K562 (cell line): ENCODE measurements around the gene RHBDF2. TPM values are rescaled to one million over a fixed set of nuclear protein-coding genes. Genes with fewer than 3 reads are reported as not detected.

Source experiments
- ATAC-seq: fragments of 200-7000 bp; cut with Tn5 transposase; 3 replicates; pipeline ENCODE4 v1.9.1; 2020; ENCODE audit warnings: moderate library complexity
- BruUV-seq: library from RNA; stranded (reverse); fragments of 400-500 nt; replicated peaks from 2 replicates; lab custom pipeline; 2021; lab: Mats Ljungman, UMichigan
- CTCF ChIA-PET: fragments of 300-600 bp; formaldehyde crosslinking; extraction: SDS; loops from one replicate; lab custom pipeline; 2021; ENCODE audit warnings: low intra/inter-chr PET ratio; lab: Yijun Ruan, JAX
- POLR2A ChIA-PET: fragments of 300-600, 350-650 bp; sonication (Branson Sonifier 250); formaldehyde crosslinking; extraction: SDS; loops from one replicate; lab custom pipeline; 2021; ENCODE audit warnings: antibody characterized with exemption, inconsistent platforms; lab: Yijun Ruan, JAX
- DNase-seq, 4 experiments: peaks; one replicate each; pipeline versions ENCODE4 v3.0.0 to v3.0.0-alpha.2; 2011 to 2018; ENCODE audit warnings: low spot score in 3 of 4, mixed read lengths in 3 of 4; ENCODE audit errors: extremely low read depth in 1 of 4
- FAIRE-seq: peaks from 2 replicates; lab custom pipeline; 2011; peaks lifted over from hg19 to GRCh38; lab: Jason Lieb, UNC
- H2AFZ ChIP-seq: 2 replicates; pipeline ENCODE4 v1.6.0; 2011; ENCODE audit warnings: low read depth, low read length, control low read depth, inconsistent platforms
- H3K27ac ChIP-seq: fragments of 200-600 bp; 3 replicates; pipeline ENCODE4 v1.8.0; 2011; ENCODE audit warnings: low read depth, mild to moderate bottlenecking, control low read depth, inconsistent platforms, low read length, moderate library complexity, mixed read lengths; ENCODE audit errors: extremely low read depth
- H3K27me3 ChIP-seq, 2 experiments: fragments of 300-600 bp in 1 of 2; 2 replicates in 1 of 2; 3 replicates in 1 of 2; pipeline versions ENCODE4 v1.6.0 to v1.8.0; 2011; ENCODE audit warnings: inconsistent platforms in 2 of 2, low read length in 2 of 2, mild to moderate bottlenecking in 1 of 2, mixed read lengths in 1 of 2, moderate library complexity in 1 of 2; ENCODE audit not compliant: control insufficient read depth in 2 of 2, insufficient read depth in 2 of 2
- H3K36me3 ChIP-seq: fragments of 300-600 bp; 3 replicates; pipeline ENCODE4 v1.8.0; 2011; ENCODE audit warnings: mild to moderate bottlenecking, low read length, inconsistent platforms; ENCODE audit not compliant: control insufficient read depth, insufficient read depth
- H3K4me1 ChIP-seq, 2 experiments: fragments of 200-600 bp in 1 of 2; replicated peaks in 1 of 2; 2 replicates in 1 of 2; 3 replicates in 1 of 2; pipeline versions ENCODE4 v1.5.1 to v1.8.0; 2011; ENCODE audit warnings: inconsistent platforms in 2 of 2, low read length in 2 of 2, mild to moderate bottlenecking in 1 of 2, mixed read lengths in 1 of 2, moderate library complexity in 1 of 2; ENCODE audit not compliant: control insufficient read depth in 2 of 2, insufficient read depth in 2 of 2
- H3K4me2 ChIP-seq: 2 replicates; pipeline ENCODE4 v1.6.1; 2011; ENCODE audit warnings: low read length, control low read depth, inconsistent platforms, mixed read lengths; ENCODE audit not compliant: insufficient read depth
- H3K4me3 ChIP-seq: fragments of 200-600 bp; sonication (generic), shearing (Covaris generic); 2 replicates; pipeline ENCODE4 v1.5.1; 2016; ENCODE audit warnings: control low read depth, inconsistent platforms
- H3K79me2 ChIP-seq: fragments of 200-600 bp; 3 replicates; pipeline ENCODE4 v1.8.0; 2011; ENCODE audit warnings: low read length, inconsistent platforms; ENCODE audit not compliant: control insufficient read depth, insufficient read depth
- H3K9ac ChIP-seq, 2 experiments: 2 replicates each; pipeline versions ENCODE4 v1.6.0 to v1.6.1; 2011; ENCODE audit warnings: low read depth in 2 of 2, low read length in 2 of 2, control low read depth in 1 of 2, inconsistent platforms in 1 of 2, mild to moderate bottlenecking in 1 of 2, mixed read lengths in 1 of 2; ENCODE audit not compliant: insufficient read depth in 1 of 2
- H3K9me1 ChIP-seq: one replicate; pipeline ENCODE4 v1.6.0; 2011; ENCODE audit warnings: inconsistent platforms, mild to moderate bottlenecking, low read length, moderate library complexity; ENCODE audit not compliant: control insufficient read depth, insufficient read depth
- H3K9me3 ChIP-seq: replicated peaks from 2 replicates; pipeline ENCODE4 v1.5.1; 2011; ENCODE audit warnings: low read depth, low read length, inconsistent platforms; ENCODE audit not compliant: control insufficient read depth, insufficient read depth
- H4K20me1 ChIP-seq: replicated peaks from 2 replicates; pipeline ENCODE4 v1.6.1; 2011; ENCODE audit warnings: low read length, inconsistent platforms, mixed read lengths; ENCODE audit not compliant: control insufficient read depth, insufficient read depth
- CBX8 ChIP-seq: fragments of 200-600 bp; sonication (generic); IDR thresholded peaks from 2 replicates; pipeline ENCODE4 v1.6.1; 2012; ENCODE audit warnings: borderline replicate concordance, mixed run types, low read depth, mild to moderate bottlenecking, moderate library complexity, mixed read lengths, low read length, control low read depth, inconsistent platforms; ENCODE audit not compliant: poor library complexity, severe bottlenecking; ENCODE audit errors: extremely low read depth
- DACH1 ChIP-seq: fragments of 450-650 bp; IDR thresholded peaks from 2 replicates; pipeline ENCODE4 v1.6.1; 2018; ENCODE audit not compliant: partially characterized antibody
- DIDO1 ChIP-seq: fragments of 450-650 bp; IDR thresholded peaks from 2 replicates; pipeline ENCODE4 v1.6.1; 2016; ENCODE audit warnings: low read depth, missing biosample characterization, missing genetic modification characterization
- EP300 ChIP-seq: IDR thresholded peaks from 2 replicates; pipeline ENCODE4 v1.6.1; 2012; ENCODE audit warnings: low read length, improper control_type of control experiment
- GABPA ChIP-seq: fragments of 200-800 bp; sonication (Bioruptor generic); conservative IDR thresholded peaks from 2 replicates; pipeline ENCODE4 v1.6.1; 2016; ENCODE audit warnings: low read depth, missing genetic modification characterization, missing compliant biosample characterization
- HIVEP1 ChIP-seq: fragments of 250-450 bp; sonication (Bioruptor Pico); IDR thresholded peaks from 2 replicates; pipeline ENCODE4 v1.4.0; 2020; ENCODE audit warnings: mild to moderate bottlenecking
- MEF2A ChIP-seq: IDR thresholded peaks from 2 replicates; pipeline ENCODE4 v1.6.1; 2011; ENCODE audit warnings: low read depth, mild to moderate bottlenecking, low read length, moderate library complexity; ENCODE audit not compliant: control insufficient read depth
- RAD21 ChIP-seq, 2 experiments: fragments of 250-450 bp in 1 of 2; fragments of 450-650 bp in 1 of 2; sonication (Bioruptor Pico) in 1 of 2; formaldehyde crosslinking in 1 of 2; IDR thresholded peaks in 1 of 2; conservative IDR thresholded peaks in 1 of 2; 2 replicates each; pipeline versions ENCODE4 v1.4.0 to v1.8.0; 2020 to 2022; ENCODE audit warnings: mild to moderate bottlenecking in 2 of 2, moderate library complexity in 1 of 2
- SAFB2 ChIP-seq: fragments of 200-400 bp; formaldehyde crosslinking; IDR thresholded peaks from 2 replicates; pipeline ENCODE4 v1.6.1; 2018; ENCODE audit warnings: borderline replicate concordance, low read length, low read depth, moderate library complexity; ENCODE audit not compliant: severe bottlenecking
- SAP30 ChIP-seq: fragments of 200-600 bp; sonication (generic); IDR thresholded peaks from 2 replicates; pipeline ENCODE4 v1.6.1; 2012; ENCODE audit warnings: borderline replicate concordance, low read depth, mild to moderate bottlenecking, moderate library complexity, low read length, control low read depth, inconsistent platforms; ENCODE audit not compliant: insufficient read depth, poor library complexity, severe bottlenecking
- TAL1 ChIP-seq: fragments of 450-650 bp; IDR thresholded peaks from 2 replicates; pipeline ENCODE4 v1.6.1; 2016; ENCODE audit warnings: mild to moderate bottlenecking
- ZNF79 ChIP-seq: fragments of 250-450 bp; sonication (Bioruptor Pico); IDR thresholded peaks from 2 replicates; pipeline ENCODE4 v1.4.0; 2020; ENCODE audit warnings: low read depth, mild to moderate bottlenecking, moderate library complexity
- WGBS: fragments of 100-300 bp; shearing (Covaris generic); methylation state at CpG from one replicate; pipeline ENCODE4 v1.1.6; 2016; ENCODE audit warnings: low coverage, mixed read lengths; ENCODE audit not compliant: insufficient coverage; ENCODE audit errors: missing lambda C conversion rate; 5-methylcytosine and 5-hydroxymethylcytosine counted together
- in situ Hi-C: fragments of 300-500 bp; cut with MboI; formaldehyde crosslinking; loops from 4 replicates; pipeline ENCODE4 v1.15.0; 2018; ENCODE audit warnings: inconsistent platforms, mixed read lengths
- intact Hi-C: fragments of 100-400 bp; cut with micrococcal nuclease; formaldehyde crosslinking; loops from 2 replicates; pipeline ENCODE4 v1.14.2; 2022
- polyA plus RNA-seq, 8 experiments: library from polyadenylated mRNA; depleted of rRNA in 4 of 8; stranded (reverse) in 5 of 8; unstranded in 3 of 8; fragments of >200 nt; fragmentation: Nextera tagmentation in 2 of 8; fragmentation: Illumina TruSeq in 1 of 8; extraction: Ambion mirVana in 2 of 8; extraction: Trizol in 1 of 8; gene quantifications; 2 replicates each; pipeline versions ENCODE4 v1.2.1 to v1.2.3, GENCODE V29; 2011 to 2014; ENCODE audit warnings: inconsistent platforms in 1 of 8, missing spikeins in 1 of 8
- total RNA-seq, 7 experiments: library from RNA; depleted of rRNA in 6 of 7; stranded (reverse); fragments of >200 nt in 6 of 7; fragmentation: Illumina TruSeq in 2 of 7; extraction: Trizol in 2 of 7; gene quantifications; 2 replicates each; pipeline versions ENCODE4 v1.2.1 to v1.2.3, GENCODE V29; 2011 to 2021; ENCODE audit warnings: low replicate concordance in 1 of 7
- TF ChIP-seq, protein P1 (sequence below): fragments of 150-350 bp; conservative IDR thresholded peaks from 2 replicates; pipeline ENCODE4 v1.6.1; 2014; ENCODE audit warnings: low read length
- TF ChIP-seq, protein P2 (sequence below): fragments of 250-450 bp; sonication (Bioruptor Pico); IDR thresholded peaks from 2 replicates; pipeline ENCODE4 v1.8.0; 2021; ENCODE audit warnings: moderate library complexity, mild to moderate bottlenecking, inconsistent platforms

RHBDF2 gene
- total and polyA plus RNA-seq, 9 of the 15 experiments (the other 6 are each of a cell fraction or from before 2014, with no cell fraction given) = 0.04 to 2.8 (median 1.1) TPM

DNA sequence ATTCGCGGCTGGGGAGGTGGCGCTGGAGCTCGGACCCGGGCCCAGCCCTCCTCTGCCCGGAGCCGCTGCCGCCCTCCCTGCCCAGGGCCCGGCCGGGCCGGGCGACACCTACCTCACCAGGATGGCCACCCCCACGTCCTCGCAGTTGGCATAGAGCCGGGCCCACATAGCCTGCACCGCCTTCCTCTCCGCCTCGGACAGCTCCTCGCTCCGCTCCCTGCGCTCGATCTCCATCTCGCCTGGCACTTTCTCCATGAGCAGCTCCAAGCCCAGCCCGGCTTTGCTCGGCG is 36.0 kb upstream of the RHBDF2 start:
- H3K4me1 ChIP-seq = peaks cover 11 to 46% of the 10 kb centered on the region in 2 experiments; a peak in 4 of 5 replicates
- no peaks in the 10 kb centered on the region for H3K27me3 ChIP-seq
- H3K36me3 ChIP-seq = no peaks in the 10 kb centered on the region
- ATAC-seq = no peak
- H3K9ac ChIP-seq = no peak overlapping the region
- H3K27ac ChIP-seq = no peak overlapping the region
- DNase-seq = no peak
- in situ Hi-C loops = no loop called here
- H3K4me2 ChIP-seq = no peak overlapping the region
- no peaks in the 10 kb centered on the region for H4K20me1 ChIP-seq
- CTCF ChIA-PET = no interaction called here
- intact Hi-C loops = no loop called here
- H3K9me3 ChIP-seq = no peaks in the 10 kb centered on the region
- no peak overlapping the region for H2AFZ ChIP-seq
- H3K4me3 ChIP-seq = no peak overlapping the region
- FAIRE-seq = no peak
- no peaks in the 10 kb centered on the region for H3K9me1 ChIP-seq
- no TSS peak for BruUV-seq
- TF ChIP-seq SAFB2 = no peak
- no peak for TF ChIP-seq EP300
- no peak for TF ChIP-seq GABPA (tag)
- TF ChIP-seq TAL1 = no peak
- TF ChIP-seq ZNF79 (CRISPR knock-in tag) = no peak
- no peak for TF ChIP-seq DACH1
- TF ChIP-seq SAP30 = no peak
- no peak for TF ChIP-seq RAD21 (CRISPR knock-in tag; conservative IDR thresholded peaks at IDR 0.05 in 1 of 2, IDR thresholded peaks at IDR 0.05 in 1 of 2)
- TF ChIP-seq CBX8 = no peak
- TF ChIP-seq HIVEP1 (CRISPR knock-in tag) = no peak
- TF ChIP-seq, protein P1, sequence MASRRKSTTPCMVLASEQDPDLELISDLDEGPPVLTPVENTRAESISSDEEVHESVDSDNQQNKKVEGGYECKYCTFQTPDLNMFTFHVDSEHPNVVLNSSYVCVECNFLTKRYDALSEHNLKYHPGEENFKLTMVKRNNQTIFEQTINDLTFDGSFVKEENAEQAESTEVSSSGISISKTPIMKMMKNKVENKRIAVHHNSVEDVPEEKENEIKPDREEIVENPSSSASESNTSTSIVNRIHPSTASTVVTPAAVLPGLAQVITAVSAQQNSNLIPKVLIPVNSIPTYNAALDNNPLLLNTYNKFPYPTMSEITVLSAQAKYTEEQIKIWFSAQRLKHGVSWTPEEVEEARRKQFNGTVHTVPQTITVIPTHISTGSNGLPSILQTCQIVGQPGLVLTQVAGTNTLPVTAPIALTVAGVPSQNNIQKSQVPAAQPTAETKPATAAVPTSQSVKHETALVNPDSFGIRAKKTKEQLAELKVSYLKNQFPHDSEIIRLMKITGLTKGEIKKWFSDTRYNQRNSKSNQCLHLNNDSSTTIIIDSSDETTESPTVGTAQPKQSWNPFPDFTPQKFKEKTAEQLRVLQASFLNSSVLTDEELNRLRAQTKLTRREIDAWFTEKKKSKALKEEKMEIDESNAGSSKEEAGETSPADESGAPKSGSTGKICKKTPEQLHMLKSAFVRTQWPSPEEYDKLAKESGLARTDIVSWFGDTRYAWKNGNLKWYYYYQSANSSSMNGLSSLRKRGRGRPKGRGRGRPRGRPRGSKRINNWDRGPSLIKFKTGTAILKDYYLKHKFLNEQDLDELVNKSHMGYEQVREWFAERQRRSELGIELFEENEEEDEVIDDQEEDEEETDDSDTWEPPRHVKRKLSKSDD = no peak
- TF ChIP-seq DIDO1 (tag) = no peak
- TF ChIP-seq MEF2A = no peak
- TF ChIP-seq, protein P2, sequence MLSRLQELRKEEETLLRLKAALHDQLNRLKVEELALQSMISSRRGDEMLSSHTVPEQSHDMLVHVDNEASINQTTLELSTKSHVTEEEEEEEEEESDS (CRISPR knock-in tag) = no peak
- 100% methylated on average over 1 of the region's 26 CpGs for WGBS
- H3K79me2 ChIP-seq = no peaks in the 10 kb centered on the region
- POLR2A ChIA-PET = interaction anchor here (1.4 kb wide), 1 partner anchor 197 kb away, joined by 3 read pairs; no protein-coding TSS in a partner anchor
